HCT116 (cell line): Measurements from ENCODE around the gene HSF2BP. TPM values are rescaled to one million over a fixed set of nuclear protein-coding genes. Genes with fewer than 3 reads are reported as not detected.

Source experiments
- ATAC-seq: fragments of 200-7000 bp; cut with Tn5 transposase; 2 replicates; pipeline ENCODE4 v1.9.1; 2020; ENCODE audit warnings: mild to moderate bottlenecking, moderate library complexity
- BruUV-seq: library from RNA; stranded (reverse); fragments of 400-500 nt; replicated peaks from 2 replicates; lab custom pipeline; 2021; lab: Mats Ljungman, UMichigan
- CTCF ChIA-PET: fragments of 300-600 bp; sonication (Branson Sonifier 250); formaldehyde crosslinking; loops from one replicate; lab custom pipeline; 2021; ENCODE audit warnings: antibody characterized with exemption; lab: Charles Lee
- POLR2A ChIA-PET: fragments of 300-600, 350-600 bp; sonication (Branson Sonifier 250); formaldehyde crosslinking; loops from one replicate; lab custom pipeline; 2021; ENCODE audit warnings: antibody characterized with exemption; lab: Charles Lee
- RAD21 ChIA-PET, 2 experiments: fragments of 300-600 bp; sonication (Branson Sonifier 250); formaldehyde crosslinking; loops; one replicate each; lab custom pipeline; 2023; ENCODE audit warnings: low total read pairs in 2 of 2; ENCODE audit not compliant: uncharacterized antibody in 2 of 2, unreplicated experiment in 2 of 2, low non-redundant PET in 1 of 2; lab: Charles Lee
- DNase-seq: peaks from one replicate; pipeline ENCODE4 v3.0.0-alpha.2; 2010; ENCODE audit warnings: low read depth, low spot score
- H2AFZ ChIP-seq: fragments of 200-600 bp; shearing (Covaris generic), sonication (generic); 2 replicates; pipeline ENCODE4 v1.6.1; 2017; ENCODE audit warnings: low read depth, mixed run types, mixed read lengths, antibody characterized with exemption, low read length; ENCODE audit not compliant: poor library complexity, severe bottlenecking
- H3K27ac ChIP-seq: 2 replicates; pipeline ENCODE4 v1.5.1; 2012; ENCODE audit warnings: low read depth, low read length
- H3K27me3 ChIP-seq: fragments of 200-600 bp; sonication (generic); 2 replicates; pipeline ENCODE4 v1.6.1; 2016; ENCODE audit warnings: mixed run types, low read length, mixed read lengths; ENCODE audit not compliant: insufficient read depth
- H3K36me3 ChIP-seq, 2 experiments: fragments of 200-500 bp in 1 of 2; fragments of 200-600 bp in 1 of 2; sonication (Bioruptor generic) in 1 of 2; sonication (generic) in 1 of 2; 2 replicates each; pipeline versions ENCODE4 v1.5.1 to v1.6.1; 2014 to 2016; ENCODE audit warnings: low read length in 2 of 2, inconsistent platforms in 1 of 2, mixed read lengths in 1 of 2, mixed run types in 1 of 2; ENCODE audit not compliant: insufficient read depth in 2 of 2, control insufficient read depth in 1 of 2
- H3K4me1 ChIP-seq, 2 experiments: fragments of 200-600 bp in 1 of 2; sonication (generic) in 1 of 2; 2 replicates each; pipeline versions ENCODE4 v1.5.1 to v1.6.1; 2012 to 2017; ENCODE audit warnings: low read length in 2 of 2, inconsistent platforms in 1 of 2, mild to moderate bottlenecking in 1 of 2, mixed read lengths in 1 of 2, mixed run types in 1 of 2, moderate library complexity in 1 of 2; ENCODE audit not compliant: insufficient read depth in 2 of 2, control insufficient read depth in 1 of 2
- H3K4me2 ChIP-seq: fragments of 200-600 bp; sonication (generic); 2 replicates; pipeline ENCODE4 v1.6.1; 2017; ENCODE audit warnings: mixed run types, low read length, mixed read lengths
- H3K4me3 ChIP-seq, 2 experiments: fragments of 200-600 bp in 1 of 2; sonication (generic) in 1 of 2; replicated peaks in 1 of 2; 2 replicates each; pipeline ENCODE4 v1.5.1; 2011 to 2016; ENCODE audit warnings: low read length in 2 of 2, control low read depth in 1 of 2, low read depth in 1 of 2, mild to moderate bottlenecking in 1 of 2, mixed read lengths in 1 of 2, mixed run types in 1 of 2
- H3K79me2 ChIP-seq: fragments of 200-600 bp; sonication (generic); 2 replicates; pipeline ENCODE4 v1.6.1; 2017; ENCODE audit warnings: mild to moderate bottlenecking, mixed run types, low read length, moderate library complexity, mixed read lengths; ENCODE audit not compliant: insufficient read depth
- H3K9ac ChIP-seq: fragments of 200-600 bp; sonication (generic); 2 replicates; pipeline ENCODE4 v1.6.1; 2016; ENCODE audit warnings: low read length, mixed read lengths
- H3K9me2 ChIP-seq: fragments of 200-600 bp; sonication (generic), shearing (Covaris generic); 2 replicates; pipeline ENCODE4 v1.6.1; 2017; ENCODE audit warnings: mixed run types, mild to moderate bottlenecking, moderate library complexity; ENCODE audit not compliant: insufficient read depth
- H3K9me3 ChIP-seq, 2 experiments: fragments of 200-500 bp in 1 of 2; fragments of 200-600 bp in 1 of 2; sonication (Bioruptor generic) in 1 of 2; sonication (generic) in 1 of 2; 2 replicates each; pipeline ENCODE4 v1.6.1; 2014 to 2017; ENCODE audit warnings: low read length in 2 of 2, mixed read lengths in 2 of 2, inconsistent platforms in 1 of 2, low read depth in 1 of 2, mild to moderate bottlenecking in 1 of 2, mixed run types in 1 of 2, moderate library complexity in 1 of 2; ENCODE audit not compliant: control insufficient read depth in 1 of 2, insufficient read depth in 1 of 2
- H4K20me1 ChIP-seq: fragments of 200-600 bp; sonication (generic), shearing (Covaris generic); 2 replicates; pipeline ENCODE4 v1.6.1; 2017; ENCODE audit warnings: mixed run types, mild to moderate bottlenecking, moderate library complexity; ENCODE audit not compliant: insufficient read depth
- ATF3 ChIP-seq: IDR thresholded peaks from 2 replicates; pipeline ENCODE4 v1.6.1; 2012
- CEBPB ChIP-seq: IDR thresholded peaks from 2 replicates; pipeline ENCODE4 v1.6.1; 2012; ENCODE audit warnings: low read depth
- CTCF ChIP-seq, 3 experiments: fragments of 200-600 bp in 1 of 3; sonication (generic) in 1 of 3; IDR thresholded peaks in 2 of 3; conservative IDR thresholded peaks in 1 of 3; 2 replicates each; pipeline ENCODE4 v1.5.1; 2012 to 2017; ENCODE audit warnings: low read depth in 2 of 3, low read length in 2 of 3, antibody characterized with exemption in 1 of 3, borderline replicate concordance in 1 of 3, control low read depth in 1 of 3, mild to moderate bottlenecking in 1 of 3, mixed read lengths in 1 of 3, mixed run types in 1 of 3, moderate library complexity in 1 of 3; ENCODE audit not compliant: insufficient read depth in 1 of 3
- ELF1 ChIP-seq: IDR thresholded peaks from 2 replicates; pipeline ENCODE4 v1.6.1; 2012; ENCODE audit warnings: low read depth, borderline replicate concordance
- EZH2 ChIP-seq: fragments of 200-600 bp; sonication (generic); IDR thresholded peaks from 2 replicates; pipeline ENCODE4 v1.6.1; 2017; ENCODE audit warnings: antibody characterized with exemption, mixed run types
- EZH2phosphoT487 ChIP-seq: fragments of 200-600 bp; IDR thresholded peaks from 2 replicates; pipeline ENCODE4 v1.6.1; 2018; ENCODE audit warnings: antibody characterized with exemption, borderline replicate concordance
- JUND ChIP-seq: IDR thresholded peaks from 2 replicates; pipeline ENCODE4 v1.6.1; 2012
- MAX ChIP-seq: IDR thresholded peaks from 2 replicates; pipeline ENCODE4 v1.6.1; 2012
- POLR2A ChIP-seq: IDR thresholded peaks from 2 replicates; pipeline ENCODE4 v1.7.0; 2011; ENCODE audit warnings: borderline replicate concordance; ENCODE audit not compliant: insufficient read depth, insufficient read length; ENCODE audit errors: extremely low read depth
- POLR2AphosphoS5 ChIP-seq: IDR thresholded peaks from 2 replicates; pipeline ENCODE4 v1.6.1; 2011; ENCODE audit warnings: mild to moderate bottlenecking, low read depth, low read length, moderate library complexity
- RAD21 ChIP-seq: IDR thresholded peaks from 2 replicates; pipeline ENCODE4 v1.6.1; 2012; ENCODE audit warnings: low read depth, mild to moderate bottlenecking
- REST ChIP-seq: IDR thresholded peaks from 2 replicates; pipeline ENCODE4 v1.6.1; 2012; ENCODE audit warnings: low read depth
- SIN3A ChIP-seq: IDR thresholded peaks from 2 replicates; pipeline ENCODE4 v1.6.1; 2012; ENCODE audit warnings: low read depth
- SRF ChIP-seq: IDR thresholded peaks from 2 replicates; pipeline ENCODE4 v1.6.1; 2012; ENCODE audit warnings: low read depth
- TCF7L2 ChIP-seq: IDR thresholded peaks from 2 replicates; pipeline ENCODE4 v1.7.0; 2011; ENCODE audit warnings: borderline replicate concordance, inconsistent platforms; ENCODE audit not compliant: insufficient read depth, insufficient read length; ENCODE audit errors: extremely low read depth
- YY1 ChIP-seq: IDR thresholded peaks from 2 replicates; pipeline ENCODE4 v1.6.1; 2011; ENCODE audit warnings: low read length, low read depth, moderate library complexity, mild to moderate bottlenecking; ENCODE audit not compliant: insufficient replicate concordance; ENCODE audit errors: extremely low read depth
- ZBTB33 ChIP-seq: IDR thresholded peaks from 2 replicates; pipeline ENCODE4 v1.6.1; 2011; ENCODE audit warnings: mild to moderate bottlenecking, low read length, moderate library complexity; ENCODE audit not compliant: insufficient replicate concordance; ENCODE audit errors: extremely low read depth
- ZFX ChIP-seq: fragments of 450-650 bp; IDR thresholded peaks from 2 replicates; pipeline ENCODE4 v1.6.1; 2017
- ZNF274 ChIP-seq: fragments of 200-500 bp; sonication (Bioruptor generic); IDR thresholded peaks from 2 replicates; pipeline ENCODE4 v1.6.1; 2014; ENCODE audit warnings: mild to moderate bottlenecking, low read depth, low read length, inconsistent platforms
- intact Hi-C: fragments of 100-400 bp; cut with micrococcal nuclease; formaldehyde crosslinking; loops from 2 replicates; pipeline ENCODE4 v1.10.0; 2022
- total RNA-seq: library from RNA; stranded (reverse); gene quantifications from one replicate; pipeline ENCODE4 v1.2.1, GENCODE V29; 2021; ENCODE audit not compliant: unreplicated experiment

The HSF2BP gene
- total RNA-seq, 1 experiment from 2014 or later, result 0.59 TPM

GRCh38 chr21:43632373-43632905, 26.8 kb downstream of the HSF2BP start:
- Histone ChIP-seq H4K20me1 (no peaks in the 10 kb centered on the region), H3K4me3 (no peak overlapping the region), H3K9me3 (no peaks in the 10 kb centered on the region; a peak in 1 of 4 replicates), H3K27ac (no peak overlapping the region), H3K4me2 (no peak overlapping the region), H2AFZ (no peak overlapping the region), H3K79me2 (no peaks in the 10 kb centered on the region), H3K36me3 (no peaks in the 10 kb centered on the region), H3K9me2 (no peaks in the 10 kb centered on the region), H3K4me1 (no peaks in the 10 kb centered on the region), H3K27me3 (no peaks in the 10 kb centered on the region), H3K9ac (no peak overlapping the region)
- BruUV-seq, result no TSS peak
- ChIA-PET POLR2A (no interaction called here), CTCF (no interaction called here), RAD21 (no interaction called here)
- no peak for TF ChIP-seq YY1
- TF ChIP-seq RAD21, result no peak
- no peak for TF ChIP-seq SRF
- no peak for TF ChIP-seq MAX
- TF ChIP-seq CEBPB, result no peak
- no peak for TF ChIP-seq POLR2A
- no peak for TF ChIP-seq ZFX
- TF ChIP-seq EZH2, result no peak
- TF ChIP-seq ELF1, result no peak
- TF ChIP-seq TCF7L2, result no peak
- TF ChIP-seq POLR2AphosphoS5, result no peak
- TF ChIP-seq ZBTB33, result no peak
- no peak for TF ChIP-seq REST
- no peak for TF ChIP-seq JUND
- TF ChIP-seq ZNF274, result no peak
- TF ChIP-seq EZH2phosphoT487, result no peak
- TF ChIP-seq ATF3, result no peak
- no peak for TF ChIP-seq CTCF (IDR thresholded peaks at IDR 0.05 in 2 of 3, conservative IDR thresholded peaks at IDR 0.05 in 1 of 3; ENCODE audit: borderline replicate concordance in 1 of 3, insufficient read depth in 1 of 3, low read depth in 2 of 3, low read length in 2 of 3)
- no peak for TF ChIP-seq SIN3A
- ATAC-seq (no peak), DNase-seq (no peak)
- intact Hi-C loops, result no loop called here
